Measurements from ENCODE around the gene HSPBP1. TPM values are rescaled to one million over a fixed set of nuclear protein-coding genes. Genes with fewer than 3 reads are reported as not detected.

The HSPBP1 gene
- total RNA-seq, 1 donor from 2014 or later, result 29.1 TPM

- Mint-ChIP-seq H3K27ac (no peak overlapping the region), H3K9me3 (no peaks in the 10 kb centered on the region), H3K36me3 (no peaks in the 10 kb centered on the region), H3K4me1 (peaks cover 4% of the 10 kb centered on the region), H3K27me3 (ENCODE audit: low read depth) (no peaks in the 10 kb centered on the region), H3K4me3 (no peak overlapping the region)
- no peak for TF ChIP-seq CTCF (IDR thresholded peaks at IDR 0.05; ENCODE audit: unreplicated experiment)
- DNase-seq (ENCODE audit: low spot score in 2 of 2, unreplicated experiment in 2 of 2), result no peak
These were observed 31.2 kb downstream of the HSPBP1 start for GRCh38 chr19:55248704-55249103.

GRCh38 chr19:55248166-55248675, 31.7 kb downstream of the HSPBP1 start:
- no peak for DNase-seq (ENCODE audit: low spot score in 2 of 2, unreplicated experiment in 2 of 2)

GRCh38 chr19:55247621-55248099, 32.2 kb downstream of the HSPBP1 start:
- no peak for DNase-seq (ENCODE audit: low spot score in 2 of 2, unreplicated experiment in 2 of 2)
- H3K36me3 Mint-ChIP-seq, result peaks cover 2% of the 10 kb centered on the region
- H3K9me3 Mint-ChIP-seq, result no peaks in the 10 kb centered on the region
- no peak overlapping the region for H3K4me3 Mint-ChIP-seq
- H3K4me1 Mint-ChIP-seq, result peaks cover 4% of the 10 kb centered on the region
- H3K27ac Mint-ChIP-seq, result no peak overlapping the region
- H3K27me3 Mint-ChIP-seq (ENCODE audit: low read depth), result no peaks in the 10 kb centered on the region
- no peak for TF ChIP-seq CTCF (IDR thresholded peaks at IDR 0.05; ENCODE audit: unreplicated experiment)

More at GRCh38 chr19:55248166-55248675, 31.7 kb downstream of the HSPBP1 start:
- Mint-ChIP-seq H3K36me3 (no peaks in the 10 kb centered on the region), H3K27me3 (ENCODE audit: low read depth) (no peaks in the 10 kb centered on the region), H3K9me3 (no peaks in the 10 kb centered on the region), H3K27ac (no peak overlapping the region), H3K4me1 (peaks cover 4% of the 10 kb centered on the region), H3K4me3 (no peak overlapping the region)
- no peak for TF ChIP-seq CTCF (IDR thresholded peaks at IDR 0.05; ENCODE audit: unreplicated experiment)

GRCh38 chr19:55246462-55247451, 33.2 kb downstream of the HSPBP1 start:
- peaks cover 3% of the 10 kb centered on the region for H3K4me1 Mint-ChIP-seq
- peaks cover 7% of the 10 kb centered on the region for H3K36me3 Mint-ChIP-seq
- TF ChIP-seq CTCF (IDR thresholded peaks at IDR 0.05; ENCODE audit: unreplicated experiment), result no peak
- no peaks in the 10 kb centered on the region for H3K27me3 Mint-ChIP-seq (ENCODE audit: low read depth)
- no peak for DNase-seq (ENCODE audit: low spot score in 2 of 2, unreplicated experiment in 2 of 2)
- H3K4me3 Mint-ChIP-seq, result no peak overlapping the region
- no peaks in the 10 kb centered on the region for H3K9me3 Mint-ChIP-seq
- no peak overlapping the region for H3K27ac Mint-ChIP-seq

- no peak for TF ChIP-seq CTCF (IDR thresholded peaks at IDR 0.05; ENCODE audit: unreplicated experiment)
- DNase-seq (ENCODE audit: low spot score in 2 of 2, unreplicated experiment in 2 of 2), result no peak
- Mint-ChIP-seq H3K36me3 (peaks cover 12% of the 10 kb centered on the region), H3K4me3 (no peak overlapping the region), H3K27me3 (ENCODE audit: low read depth) (no peaks in the 10 kb centered on the region), H3K4me1 (no peaks in the 10 kb centered on the region), H3K27ac (no peak overlapping the region), H3K9me3 (no peaks in the 10 kb centered on the region)
These were observed 34.5 kb downstream of the HSPBP1 start for GRCh38 chr19:55245236-55245904.

Measured in mesothelial cell of epicardium (in vitro differentiated cells).